ENCODE results near the gene SH3GL3.

The SH3GL3 gene

DNA sequence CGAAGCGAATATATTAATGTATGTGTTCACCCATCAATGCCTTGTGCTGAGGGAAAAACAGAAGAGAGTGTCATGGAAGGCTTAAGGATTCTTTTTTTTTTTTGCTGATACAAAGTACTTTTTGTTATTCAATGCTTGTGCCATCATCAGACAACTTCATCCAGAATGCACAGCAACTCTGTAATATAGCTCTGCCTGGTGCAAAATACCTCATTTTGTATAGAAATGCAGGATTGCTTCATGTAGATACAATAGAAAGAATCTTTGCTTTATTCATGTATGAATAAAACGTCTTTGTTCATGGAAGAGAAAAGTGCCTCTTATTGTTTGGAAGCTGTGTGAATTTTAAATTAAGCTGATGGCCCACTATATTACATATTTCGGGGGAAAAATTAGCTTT, 62.9 kb downstream of the SH3GL3 start:
- no peak for DNase-seq (ENCODE audit: low read depth)

DNA sequence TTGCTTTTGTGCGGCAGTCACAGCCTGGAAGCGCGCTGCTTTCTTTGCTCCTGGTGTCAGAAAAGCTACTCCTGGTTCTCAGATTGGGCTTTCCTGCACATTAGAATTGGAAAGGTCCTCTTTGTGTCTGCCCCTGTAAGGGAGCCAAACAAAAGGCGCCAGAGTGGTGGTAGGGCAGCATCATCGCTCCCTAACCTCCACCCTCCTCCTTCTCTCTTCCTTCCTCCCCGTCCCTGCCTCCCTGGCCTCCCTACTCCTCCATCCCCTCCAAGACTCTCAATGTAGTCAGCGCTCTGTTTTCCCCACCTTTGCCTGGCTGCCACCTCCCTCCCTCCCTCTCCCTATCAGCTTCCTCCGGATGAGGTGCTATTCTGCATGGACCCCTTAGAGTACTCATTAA, 65.3 kb downstream of the SH3GL3 start:
- no peak for DNase-seq (ENCODE audit: low read depth)

DNA sequence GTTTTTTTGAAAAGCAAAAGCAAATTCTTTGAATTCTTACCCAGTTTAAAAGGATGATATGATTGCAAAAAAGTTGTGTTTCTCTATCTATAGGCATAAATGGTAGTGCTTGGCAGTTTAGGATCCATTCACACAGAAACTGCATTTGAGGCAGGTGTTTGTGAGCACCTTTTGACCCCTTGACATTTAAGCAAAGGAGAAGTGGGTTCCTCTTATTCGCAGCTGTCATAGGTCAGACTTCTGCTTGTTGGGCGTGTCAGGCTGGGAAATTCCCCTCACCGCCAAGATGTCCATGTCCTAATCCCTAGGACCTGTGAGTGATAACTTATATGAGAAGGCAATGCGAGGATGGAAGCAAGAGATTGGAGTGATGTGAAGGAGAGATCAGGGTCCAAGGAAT, 67.4 kb downstream of the SH3GL3 start:
- DNase-seq (ENCODE audit: low read depth): no peak

DNA sequence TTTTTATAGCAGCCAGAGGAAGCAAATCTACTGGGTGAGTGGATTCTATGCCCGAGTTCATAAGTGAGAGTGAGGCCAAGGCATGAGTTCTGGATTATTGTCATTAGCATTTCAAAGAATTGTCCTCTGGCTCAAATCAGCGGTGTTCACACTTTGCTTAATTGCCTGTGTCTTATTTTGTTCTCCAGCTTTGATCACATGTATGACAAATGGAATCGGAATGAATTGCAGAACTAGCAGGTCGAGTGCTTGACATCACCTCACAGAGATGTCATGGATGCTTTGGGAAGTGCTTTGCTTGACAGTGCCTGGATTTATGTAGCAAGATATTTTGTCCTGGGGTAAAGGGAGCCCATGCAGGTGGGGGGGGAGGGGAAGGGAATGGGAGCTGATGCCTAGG, 68.0 kb downstream of the SH3GL3 start:
- DNase-seq (ENCODE audit: low read depth): no peak

DNA sequence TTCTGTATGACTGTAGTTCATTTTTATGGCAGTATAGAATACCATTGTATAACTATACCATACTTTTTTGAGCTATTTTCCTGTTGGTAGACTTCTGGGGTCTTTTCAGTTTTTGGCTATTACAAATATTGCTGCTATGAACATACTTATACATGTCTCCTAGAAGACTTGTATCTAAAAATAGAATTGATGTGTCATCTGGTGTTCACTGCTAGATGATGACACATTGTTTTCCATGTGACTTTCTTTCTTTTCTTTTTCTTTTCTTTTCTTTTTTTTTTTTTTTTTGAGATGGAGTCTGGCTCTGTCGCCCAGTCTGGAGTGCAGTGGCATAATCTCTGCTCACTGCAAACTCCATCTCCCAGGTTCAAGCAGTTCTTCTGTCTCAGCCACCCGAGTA, 69.8 kb downstream of the SH3GL3 start:
- no peak for DNase-seq (ENCODE audit: low read depth)

DNA sequence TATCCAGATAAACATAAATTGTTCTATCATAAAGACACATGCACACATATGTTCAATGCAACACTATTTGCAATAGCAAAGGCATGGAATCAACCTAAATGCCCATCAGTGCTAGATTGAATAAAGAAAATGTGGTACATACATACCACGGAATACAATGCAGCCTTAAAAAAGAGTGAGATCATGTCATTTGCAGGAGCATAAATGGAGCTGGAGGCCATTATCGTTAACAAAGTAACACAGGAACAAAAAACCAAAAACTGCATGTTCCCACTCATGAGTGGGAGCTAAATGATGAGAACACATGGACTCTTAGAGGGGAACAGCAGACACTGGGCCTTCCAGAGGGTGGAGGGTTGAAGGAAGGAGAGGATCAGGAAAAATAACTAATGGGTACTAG, 79.2 kb downstream of the SH3GL3 start:
- no peak for DNase-seq (ENCODE audit: low read depth)

DNA sequence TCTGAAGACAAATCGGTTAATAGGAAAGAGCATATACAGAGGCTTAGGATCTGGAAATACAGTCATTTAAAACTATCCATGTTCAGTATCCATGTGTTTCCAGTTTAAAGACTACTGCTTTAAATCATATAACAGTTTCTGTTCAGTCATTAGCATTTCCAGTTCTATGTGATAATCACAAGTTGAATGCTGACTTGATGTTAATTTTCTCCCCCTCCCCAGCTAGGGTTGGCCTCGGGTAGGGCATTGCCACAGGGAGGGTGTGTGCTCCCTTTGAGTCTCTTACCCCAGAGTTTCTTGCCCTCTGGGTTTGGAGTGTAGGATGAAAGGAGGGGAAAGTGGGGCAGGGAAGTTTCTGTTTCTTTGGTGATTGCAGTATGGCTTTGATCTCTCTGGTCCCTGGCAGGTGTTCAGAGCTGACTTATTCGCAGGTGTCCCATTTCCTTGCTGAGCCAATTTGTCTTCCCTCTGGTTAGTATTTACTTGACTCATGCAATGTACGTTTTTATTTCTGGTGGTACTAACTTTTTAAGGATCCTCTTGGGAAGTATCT, 86.3 kb downstream of the SH3GL3 start:
- no peak for DNase-seq (ENCODE audit: low read depth)

DNA sequence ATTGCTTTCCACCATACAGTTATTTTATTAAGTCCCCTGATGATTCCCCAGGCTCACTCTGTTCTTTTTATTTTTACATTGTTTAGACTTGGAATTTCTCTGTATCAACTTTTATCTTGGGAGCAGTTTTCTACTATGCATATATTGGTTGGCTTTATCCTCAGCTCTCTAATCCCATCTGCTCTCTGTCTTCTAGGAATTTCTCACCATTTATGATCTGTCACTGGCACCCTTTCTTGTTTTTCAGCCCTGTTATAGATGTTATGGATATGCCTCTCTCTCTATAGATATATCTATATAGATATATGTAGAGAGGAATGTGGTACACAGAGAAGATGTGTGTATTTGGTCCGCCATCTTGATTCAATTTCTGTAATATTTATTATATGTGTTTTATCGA, 90.5 kb downstream of the SH3GL3 start:
- no peak for DNase-seq (ENCODE audit: low read depth)

DNA sequence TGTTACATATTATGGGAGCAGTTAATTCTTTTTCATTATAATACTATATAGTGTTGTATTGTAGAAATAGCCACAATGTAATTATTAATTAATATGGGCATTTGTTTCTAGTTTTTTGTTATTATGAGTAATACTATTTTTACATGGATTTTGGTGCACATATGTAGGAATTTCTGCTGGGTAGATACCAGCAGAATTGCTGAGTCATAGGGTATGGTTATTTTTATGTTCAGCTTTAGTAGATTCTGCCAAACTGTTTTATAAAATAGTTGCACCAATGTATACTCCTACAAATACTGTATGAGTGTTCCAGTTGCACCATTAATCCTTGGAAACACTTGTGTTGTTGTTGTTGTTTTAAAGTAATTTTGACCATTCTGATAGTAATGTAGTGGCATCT, 91.5 kb downstream of the SH3GL3 start:
- DNase-seq (ENCODE audit: low read depth): no peak

DNA sequence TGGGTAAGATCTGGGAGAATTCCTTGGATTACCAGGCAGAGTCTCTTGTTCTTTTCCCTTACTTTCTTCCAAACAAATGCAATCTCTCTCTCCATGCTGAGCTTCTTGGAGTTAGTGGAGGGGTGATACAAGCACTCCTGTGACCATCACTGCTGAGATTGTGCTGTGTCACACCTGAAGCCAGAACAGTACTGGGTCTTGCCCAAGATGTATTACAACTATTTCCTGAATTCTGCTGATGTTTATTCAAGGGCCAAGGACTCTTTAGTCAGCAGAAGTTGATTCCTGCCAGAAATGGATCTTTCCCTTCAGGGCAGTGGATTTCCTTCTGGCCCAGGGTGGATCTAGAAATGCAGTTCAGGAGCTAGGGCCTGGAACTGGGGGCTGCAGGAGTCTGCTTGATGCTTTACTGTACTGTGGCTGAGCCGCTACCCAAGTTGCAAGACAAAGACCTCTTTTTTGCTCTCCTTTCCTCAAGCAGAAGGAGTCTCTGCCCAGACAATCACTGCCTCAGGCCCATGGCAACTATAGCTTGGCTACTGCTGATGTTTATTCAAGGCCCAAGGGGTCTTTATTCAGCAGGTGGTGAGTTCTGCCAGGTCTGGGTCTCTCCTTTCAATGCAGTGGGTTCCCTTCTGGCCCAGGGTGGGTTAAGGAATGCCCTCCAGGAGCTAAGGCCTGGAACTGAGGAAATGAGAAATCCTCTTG, 98.8 kb downstream of the SH3GL3 start:
- DNase-seq (ENCODE audit: low read depth): no peak

DNA sequence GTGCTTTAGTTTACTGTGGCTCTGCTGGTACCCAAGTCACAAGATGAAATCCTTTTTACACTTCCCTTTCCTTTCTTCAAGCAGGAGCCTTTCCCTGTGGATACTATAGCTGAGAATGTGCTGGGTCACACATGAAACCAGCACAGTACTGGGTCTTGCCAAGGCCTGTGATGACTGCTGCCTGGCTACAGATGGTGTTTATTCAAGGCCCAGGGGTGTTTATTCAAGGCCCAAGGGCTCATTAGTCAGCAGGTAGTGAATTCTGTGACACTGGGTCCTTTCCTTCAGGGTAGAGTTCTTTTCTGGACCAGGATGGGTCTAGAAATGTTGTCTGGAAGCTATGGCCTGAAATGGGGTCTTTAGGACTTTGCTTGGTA, 99.4 kb downstream of the SH3GL3 start:
- no peak for DNase-seq (ENCODE audit: low read depth)

DNA sequence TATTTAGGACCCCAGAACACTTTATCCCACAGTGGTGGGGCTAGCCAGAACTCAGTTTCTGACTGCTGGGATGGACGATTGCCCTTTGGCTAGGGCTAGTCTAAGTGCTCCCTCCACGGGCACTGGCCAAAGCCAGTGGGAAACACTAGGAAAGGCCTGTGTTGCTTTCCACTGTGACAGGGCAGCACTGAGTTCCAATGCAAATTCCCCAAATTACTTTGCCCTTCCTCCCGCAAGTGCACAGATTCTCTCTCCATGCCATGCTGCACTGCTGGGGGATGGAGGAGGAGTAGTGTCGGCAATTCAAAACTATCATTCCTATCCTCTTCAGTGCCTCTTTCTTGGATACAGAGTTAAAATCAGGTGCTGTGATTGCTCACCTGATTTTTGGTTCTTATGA, 100.0 kb downstream of the SH3GL3 start:
- DNase-seq (ENCODE audit: low read depth): no peak

DNA sequence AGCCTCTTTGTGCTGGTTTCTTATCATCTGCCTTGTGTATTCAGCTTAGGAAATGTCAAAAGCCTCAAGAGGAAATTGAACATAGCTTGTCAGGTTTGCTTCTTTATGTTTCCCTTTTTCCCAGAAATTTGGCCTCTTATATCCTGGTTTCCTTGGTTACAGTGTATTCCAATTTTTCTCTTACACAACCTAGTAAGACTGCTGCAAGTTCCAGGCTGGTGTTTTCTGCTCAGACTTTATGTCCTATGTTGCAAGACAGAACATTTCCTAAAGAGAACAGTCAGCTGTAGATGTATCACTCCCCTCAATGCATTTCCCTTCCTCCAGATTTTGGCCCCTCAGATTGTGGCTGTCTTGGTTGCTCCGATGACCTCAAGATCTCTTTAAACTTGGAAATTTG, 102.5 kb downstream of the SH3GL3 start:
- no peak for DNase-seq (ENCODE audit: low read depth)

DNA sequence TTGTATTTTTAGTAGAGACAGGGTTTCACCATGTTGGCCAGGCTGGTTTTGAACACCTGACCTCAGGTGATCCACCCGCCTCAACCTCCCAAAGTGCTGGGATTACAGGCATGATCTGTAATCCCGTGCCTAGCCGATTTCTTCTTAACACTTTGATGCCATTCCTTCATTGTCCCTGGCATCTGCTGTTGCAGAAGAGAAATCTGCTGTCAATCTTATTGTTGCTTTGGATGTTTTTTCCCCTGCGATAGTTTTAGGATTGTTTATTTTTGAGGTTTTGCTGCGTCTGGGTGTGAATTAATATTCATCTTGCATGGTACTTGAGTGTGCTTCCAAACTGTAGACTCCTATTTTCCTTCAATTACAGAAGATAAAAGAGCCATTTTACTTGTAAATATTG, 107.4 kb downstream of the SH3GL3 start:
- DNase-seq (ENCODE audit: low read depth): no peak

DNA sequence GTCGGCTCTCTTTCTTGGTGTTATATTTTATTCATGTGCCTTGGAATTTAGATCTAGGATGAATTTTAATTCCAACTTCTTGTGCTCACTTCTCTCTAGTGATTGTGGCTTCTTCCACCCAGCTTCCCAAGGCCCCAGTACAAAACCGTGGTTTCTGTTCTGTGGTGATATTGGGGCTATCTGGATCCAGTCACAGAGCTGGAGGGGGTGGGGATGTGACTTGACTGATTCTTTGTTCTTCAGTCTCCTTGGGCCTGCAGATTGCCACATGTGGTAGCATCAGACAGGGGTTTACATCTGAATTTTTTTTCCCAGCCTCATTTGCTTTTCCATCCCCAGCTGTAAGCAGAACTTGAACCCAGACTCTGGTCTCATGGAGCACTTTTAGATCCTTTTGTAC, 108.2 kb downstream of the SH3GL3 start:
- DNase-seq (ENCODE audit: low read depth): no peak

DNA sequence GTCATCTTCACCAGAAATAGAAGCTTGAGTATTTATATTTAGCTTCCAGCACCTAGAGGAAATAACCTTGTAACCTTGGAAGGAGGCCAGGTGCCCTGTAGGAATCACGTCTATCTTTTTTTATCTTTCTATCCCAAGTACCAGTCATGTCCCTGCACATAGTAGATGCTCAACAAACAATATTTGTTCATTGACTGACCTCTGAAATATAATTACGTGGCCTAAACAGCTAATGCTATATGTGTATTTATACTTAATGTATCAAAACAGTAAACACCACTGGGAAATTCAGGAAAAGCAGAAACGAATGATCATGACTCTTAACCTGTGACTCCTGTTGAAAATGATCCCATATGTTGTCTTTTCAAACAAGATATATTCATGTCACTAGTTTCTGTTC, 108.9 kb downstream of the SH3GL3 start:
- DNase-seq (ENCODE audit: low read depth): no peak

DNA sequence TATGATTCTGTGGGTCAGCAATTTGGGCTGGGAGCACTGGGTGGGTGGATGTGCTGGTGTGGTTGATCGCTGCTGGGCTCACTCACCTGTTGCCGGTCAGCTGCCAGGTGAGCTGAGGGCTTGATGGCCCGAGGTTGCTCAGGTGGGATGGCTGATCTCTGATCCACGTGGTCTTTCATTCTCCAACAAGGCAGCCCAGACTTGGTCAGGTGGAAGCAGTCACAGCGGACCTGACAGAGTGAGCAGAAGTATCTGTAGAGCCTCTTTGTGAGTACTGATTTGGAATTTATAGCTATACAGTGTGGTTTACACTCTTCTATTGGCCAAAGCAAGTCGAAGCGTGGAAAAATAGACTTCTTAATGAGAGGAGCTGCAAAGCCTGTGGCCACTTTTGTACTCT, 109.6 kb downstream of the SH3GL3 start:
- no peak for DNase-seq (ENCODE audit: low read depth)

DNA sequence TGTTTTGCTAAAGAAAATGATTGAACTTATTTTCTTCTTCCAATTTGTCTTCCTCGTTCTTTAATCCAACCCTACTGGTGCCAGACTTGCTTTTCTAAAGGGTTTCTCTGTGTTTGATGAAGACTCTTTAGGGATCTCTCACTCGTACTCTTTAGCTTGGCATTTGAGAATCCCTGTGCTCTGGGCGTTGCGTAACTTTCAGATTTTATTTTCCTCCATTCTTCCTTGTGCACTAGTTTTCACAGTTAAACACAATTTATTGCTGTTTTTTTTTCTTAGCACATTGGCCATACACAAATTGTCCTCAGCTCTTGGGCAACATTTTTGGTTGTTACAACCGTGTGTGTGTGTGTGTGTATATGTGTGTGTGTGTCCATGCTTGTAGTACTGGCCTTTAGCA, 111.0 kb downstream of the SH3GL3 start:
- no peak for DNase-seq (ENCODE audit: low read depth)

DNA sequence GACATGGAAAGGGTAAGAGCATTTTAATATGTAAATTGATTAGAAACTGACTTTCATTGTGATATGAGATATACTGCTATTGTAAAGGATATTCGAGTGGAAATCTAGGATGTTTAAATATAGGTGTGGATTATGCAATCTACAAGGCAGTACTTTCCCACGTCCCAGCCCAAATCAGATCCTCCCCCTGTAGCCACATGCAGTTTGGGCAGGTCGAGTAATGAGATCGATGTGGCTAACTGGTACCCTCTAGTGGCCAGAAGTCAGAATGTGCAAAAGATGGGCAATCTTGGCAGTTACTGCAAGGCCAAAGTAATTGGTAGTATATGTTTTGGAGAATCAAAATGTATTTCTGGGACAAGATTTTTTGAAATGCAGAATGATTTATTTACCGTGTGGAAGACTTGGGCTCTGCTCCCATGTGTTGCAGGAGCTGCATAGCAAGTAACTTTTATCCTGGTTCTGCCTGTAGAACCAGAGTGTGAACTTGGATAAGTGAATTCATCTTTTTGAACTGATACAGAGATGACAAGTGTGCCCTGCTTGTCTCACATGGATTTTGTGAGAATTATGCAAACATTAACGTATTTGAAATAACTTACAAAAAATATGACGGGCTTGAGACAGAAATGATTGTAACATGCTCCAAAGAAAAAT, 112.3 kb downstream of the SH3GL3 start:
- DNase-seq (ENCODE audit: low read depth): peak; percentile 53

DNA sequence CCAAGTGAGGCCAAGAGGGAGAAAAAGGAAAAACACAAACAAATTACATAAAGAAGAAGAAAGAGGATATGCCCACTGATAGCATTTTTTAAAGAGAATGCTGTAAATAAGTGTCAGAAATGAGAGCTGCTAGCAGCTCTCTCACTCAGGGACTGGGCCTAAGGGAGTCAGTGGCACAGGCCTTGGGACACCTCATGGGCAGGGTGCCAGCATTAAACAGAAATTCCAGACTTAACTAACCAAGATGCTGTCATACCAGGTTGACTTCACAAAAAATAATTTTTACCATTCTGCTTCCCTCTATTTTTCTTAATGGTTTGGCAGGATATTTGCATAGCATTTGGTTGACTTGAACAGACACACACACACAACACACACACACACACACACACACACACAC, 114.5 kb downstream of the SH3GL3 start:
- no peak for DNase-seq (ENCODE audit: low read depth)

DNA sequence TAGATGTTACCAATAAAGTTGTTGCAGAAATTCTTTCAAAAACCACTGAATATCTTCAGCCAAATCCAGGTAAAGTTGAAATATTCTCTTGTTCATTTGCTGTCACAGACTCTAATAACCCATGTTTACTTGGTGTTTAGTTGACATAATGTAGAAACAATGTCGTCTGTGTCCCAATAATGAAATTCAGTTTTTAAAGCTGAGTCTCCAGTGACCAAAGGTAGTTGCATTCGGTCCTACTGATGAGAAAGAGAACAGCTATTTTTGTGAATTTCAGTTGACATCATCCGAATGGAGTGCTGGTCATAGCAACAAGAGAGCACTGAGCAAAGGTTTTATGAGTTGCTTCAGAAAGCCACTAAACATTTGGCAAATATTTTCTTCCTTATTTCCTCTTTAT, 118.0 kb downstream of the SH3GL3 start:
- DNase-seq (ENCODE audit: low read depth): no peak

DNA sequence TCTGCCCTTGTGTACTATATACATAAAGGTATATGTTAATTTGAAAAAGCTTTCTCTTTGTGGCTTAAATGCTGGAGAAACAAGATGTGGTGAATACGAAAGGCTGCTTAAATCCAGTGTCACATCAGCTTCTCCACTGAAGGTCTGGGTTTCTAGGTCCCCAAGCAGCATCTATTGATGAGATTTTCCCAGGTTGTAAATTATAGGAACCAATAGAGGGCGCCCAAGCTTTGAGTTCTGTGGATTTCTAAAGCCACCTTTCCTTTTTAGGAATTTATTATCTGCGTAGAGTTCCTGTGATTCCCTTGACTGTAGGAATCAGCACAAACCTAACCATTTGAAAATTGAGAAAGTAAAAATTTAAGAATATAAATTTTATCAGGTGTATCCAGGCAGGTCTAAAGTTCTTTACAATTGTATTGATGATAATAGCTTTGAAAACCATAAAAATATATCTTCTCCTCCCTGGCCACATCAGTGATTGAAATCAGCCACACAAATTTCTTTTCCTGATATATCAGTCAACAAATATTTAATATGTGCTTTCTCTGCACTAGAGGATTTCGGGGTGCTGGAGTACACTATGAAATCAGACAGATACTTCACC, 118.5 kb downstream of the SH3GL3 start:
- DNase-seq (ENCODE audit: low read depth): no peak

DNA sequence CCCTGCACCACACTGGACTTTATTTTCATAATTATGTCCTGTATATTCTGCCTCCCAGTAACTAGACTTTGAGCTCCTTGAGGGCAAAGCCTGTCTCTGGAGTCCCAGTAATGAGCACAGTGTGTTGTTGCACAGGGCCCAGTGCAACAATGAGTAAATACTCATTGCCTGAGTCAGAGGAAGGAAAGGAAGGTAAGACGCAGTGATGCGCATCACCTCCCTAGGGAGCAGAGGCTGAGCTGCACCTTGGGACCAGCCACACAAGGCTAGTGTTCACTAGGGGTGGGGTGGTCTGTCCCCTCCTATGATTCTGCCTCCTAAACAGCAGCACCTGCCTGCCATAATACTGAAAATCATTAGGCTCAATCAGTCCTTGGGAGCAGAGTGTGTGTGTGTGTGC, 120.2 kb downstream of the SH3GL3 start:
- no peak for DNase-seq (ENCODE audit: low read depth)

DNA sequence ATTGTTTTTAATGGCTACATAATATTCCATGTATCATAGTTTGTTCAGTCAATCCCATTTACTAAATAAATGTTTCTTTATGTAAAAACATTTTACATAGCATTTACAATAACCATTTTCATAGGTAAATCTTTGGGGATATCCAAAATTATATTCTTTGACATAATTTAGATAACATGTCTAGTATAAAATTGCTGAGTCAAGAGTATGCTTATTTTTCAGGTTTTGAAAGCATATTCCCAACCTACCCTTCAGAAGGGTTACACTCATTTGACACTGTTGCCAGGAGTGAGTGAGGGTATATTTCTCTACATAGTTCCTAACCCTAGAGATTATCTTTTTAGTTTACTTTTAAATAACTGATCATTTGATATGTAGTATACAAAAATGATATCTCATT, 122.2 kb downstream of the SH3GL3 start:
- no peak for DNase-seq (ENCODE audit: low read depth)
